NB4 (cell line): ENCODE measurements around the gene LCE1E.

Experiments used
- CTCF ChIP-seq: IDR thresholded peaks from one replicate; pipeline ENCODE4 v1.5.1; 2012; ENCODE audit warnings: low read depth, low read length
- MAX ChIP-seq: IDR thresholded peaks from 2 replicates; pipeline ENCODE4 v1.6.1; 2011; ENCODE audit warnings: low read depth, low read length
- MYC ChIP-seq: IDR thresholded peaks from 2 replicates; pipeline ENCODE4 v1.6.1; 2011; ENCODE audit warnings: low read depth, low read length
- POLR2A ChIP-seq: IDR thresholded peaks from 2 replicates; pipeline ENCODE4 v1.6.1; 2011; ENCODE audit warnings: mild to moderate bottlenecking; ENCODE audit not compliant: insufficient read length; ENCODE audit errors: extremely low read depth

GRCh38 chr1:152817309-152817708 is 31.3 kb downstream of the LCE1E start:
- TF ChIP-seq POLR2A (no peak), CTCF (no peak), MYC (no peak), MAX (no peak)
